Measurements from ENCODE around the gene DOHH.
A peak's percentile ranks its signal among the peaks of the same experiment; 100 is the strongest.

Gene DOHH

DNA sequence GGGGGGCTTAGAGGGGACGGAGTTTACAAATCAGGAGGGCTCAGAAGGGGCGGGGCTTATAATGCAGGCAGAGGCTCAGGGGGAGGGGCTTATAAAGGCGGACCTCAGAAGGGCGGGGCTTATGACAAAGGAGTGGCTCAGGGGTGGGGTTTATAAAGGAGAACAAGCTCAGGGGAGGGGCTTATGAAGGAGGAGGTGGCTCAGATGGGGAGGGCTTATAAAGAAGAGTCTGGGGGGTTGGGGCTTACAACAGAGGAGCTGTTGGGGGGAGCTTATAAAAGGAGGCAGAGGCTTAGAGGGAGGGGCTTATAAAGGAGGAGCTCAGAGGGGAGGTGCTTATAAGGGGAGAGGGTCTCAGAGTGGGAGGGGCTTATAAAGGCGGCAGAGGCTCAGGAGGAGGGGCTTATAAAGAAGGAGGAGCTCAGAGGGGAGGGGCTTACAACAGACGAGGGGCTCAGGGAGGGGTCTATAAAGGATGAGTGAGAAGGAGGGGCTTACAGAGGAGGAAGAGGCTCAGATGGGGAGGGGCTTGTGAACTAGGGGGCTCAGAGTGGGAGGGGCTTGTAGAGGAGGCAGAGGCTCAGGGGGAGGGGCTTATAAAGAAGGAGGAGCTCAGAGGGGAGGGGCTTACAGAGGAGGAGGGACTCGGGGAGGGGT, 21.2 kb downstream of the DOHH start:
- DNase-seq, result peak in 3 of 51 donors; percentile 9 to 19 (median 14)

DNA sequence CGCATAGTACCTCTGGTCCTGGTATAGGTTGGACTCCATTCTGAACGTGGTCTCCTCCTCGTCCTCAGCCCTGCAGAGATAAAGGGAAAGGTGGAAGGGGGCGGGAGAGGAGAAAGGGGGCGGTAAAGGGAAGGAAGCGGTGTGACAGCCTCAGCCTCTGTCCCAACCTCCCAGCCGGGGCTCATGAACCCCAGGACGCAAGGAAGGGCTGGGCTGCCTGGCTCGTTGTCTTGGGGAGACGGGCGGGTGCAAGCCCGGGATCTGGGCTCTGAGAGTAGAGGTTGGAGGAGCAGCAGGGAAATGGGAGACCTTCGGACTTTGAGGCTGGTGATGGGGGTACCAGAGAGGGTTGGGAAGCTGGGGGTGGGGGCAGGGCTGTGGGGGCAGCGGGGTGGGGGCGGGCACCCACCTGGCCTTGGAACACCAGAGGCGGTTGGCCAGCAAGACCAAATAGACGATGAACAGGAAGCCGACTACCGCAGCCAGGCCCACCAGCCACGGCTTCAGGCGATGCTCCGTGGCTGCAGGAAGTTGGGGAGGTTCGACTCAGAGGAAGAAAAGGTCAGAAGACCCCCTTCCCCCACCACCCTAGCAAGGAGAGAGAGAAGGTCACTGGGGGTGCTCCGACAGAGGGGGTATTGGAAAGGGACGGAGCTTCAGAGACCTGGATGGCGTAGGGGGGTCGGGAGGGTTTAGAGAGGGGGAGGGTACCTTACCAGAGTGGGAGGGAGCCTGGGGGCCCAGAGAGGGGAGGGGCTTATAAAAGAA, 21.9 kb downstream of the DOHH start:
- DNase-seq, result no peak

DNA sequence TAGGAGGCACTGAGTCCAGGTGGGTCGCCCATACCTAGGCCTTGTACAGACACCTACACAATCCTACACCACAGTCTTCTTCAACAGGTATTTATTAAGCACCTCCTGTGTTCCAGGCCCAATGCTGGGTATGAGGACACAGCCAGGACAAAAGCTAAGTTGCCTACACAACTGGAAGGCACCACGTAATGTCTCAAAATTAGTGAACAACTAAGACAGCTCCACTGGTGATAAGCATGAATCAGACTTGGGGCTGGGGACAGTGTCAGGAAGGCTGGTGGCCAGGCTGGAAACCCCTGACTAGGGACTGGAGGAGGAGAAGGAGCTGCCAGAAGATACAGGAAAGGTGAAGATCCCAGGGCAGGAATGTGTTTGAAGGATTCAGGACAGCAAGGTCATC, 22.5 kb downstream of the DOHH start:
- DNase-seq, result no peak

DNA sequence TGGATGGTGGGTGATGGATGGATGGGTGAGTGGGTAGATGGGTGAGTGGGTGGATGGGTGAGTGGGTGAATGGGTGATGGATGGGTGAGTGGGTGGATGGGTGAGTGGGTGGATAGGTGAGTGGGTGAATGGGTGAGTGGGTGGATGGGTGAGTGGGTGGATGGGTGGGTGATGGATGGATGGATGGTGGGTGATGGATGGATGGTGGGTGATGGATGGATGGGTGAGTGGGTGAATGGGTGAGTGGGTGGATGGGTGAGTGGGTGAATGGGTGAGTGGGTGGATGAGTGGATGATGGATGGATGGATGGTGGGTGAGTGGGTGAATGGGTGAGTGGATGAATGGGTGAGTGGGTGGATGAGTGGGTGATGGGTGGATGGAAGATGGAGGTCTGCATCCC, 23.0 kb downstream of the DOHH start:
- DNase-seq, result no peak

DNA sequence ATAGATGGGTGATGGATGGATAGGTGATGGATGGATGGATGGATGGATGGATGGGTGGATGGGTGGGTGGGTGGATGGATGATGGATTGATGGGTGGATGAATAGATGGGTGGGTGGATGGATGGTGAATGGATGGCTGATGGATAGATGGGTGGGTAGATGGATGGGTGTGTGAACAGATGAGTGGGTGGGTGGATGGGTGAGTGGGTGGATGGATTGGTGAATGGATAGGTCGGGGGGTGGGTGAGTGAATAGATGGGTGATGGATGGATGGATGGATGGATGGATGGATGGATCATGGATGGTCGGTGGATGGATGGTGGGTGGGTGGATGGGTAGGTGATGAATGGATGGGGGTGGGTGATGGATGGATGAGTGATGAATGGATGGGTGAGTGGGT, 23.6 kb downstream of the DOHH start:
- no peak for DNase-seq

DNA sequence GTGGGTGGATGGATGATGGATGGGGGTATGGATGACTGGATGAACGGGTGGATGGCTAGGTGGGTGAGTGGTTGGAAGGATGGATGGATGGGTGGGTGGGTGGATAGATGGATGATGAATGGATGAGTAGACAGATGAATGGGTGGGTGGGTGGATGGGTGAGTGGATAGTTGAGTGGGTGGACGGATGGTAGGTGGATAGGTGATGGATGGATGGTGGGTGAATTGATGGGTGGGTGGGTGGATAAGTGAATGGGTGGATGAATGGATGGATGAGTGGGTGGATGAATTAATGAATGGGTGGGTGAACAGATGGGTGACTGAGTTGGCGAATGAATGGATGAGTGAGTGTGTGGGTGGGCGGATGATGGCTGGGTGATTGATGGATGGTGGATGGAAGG, 25.0 kb downstream of the DOHH start:
- no peak for DNase-seq

DNA sequence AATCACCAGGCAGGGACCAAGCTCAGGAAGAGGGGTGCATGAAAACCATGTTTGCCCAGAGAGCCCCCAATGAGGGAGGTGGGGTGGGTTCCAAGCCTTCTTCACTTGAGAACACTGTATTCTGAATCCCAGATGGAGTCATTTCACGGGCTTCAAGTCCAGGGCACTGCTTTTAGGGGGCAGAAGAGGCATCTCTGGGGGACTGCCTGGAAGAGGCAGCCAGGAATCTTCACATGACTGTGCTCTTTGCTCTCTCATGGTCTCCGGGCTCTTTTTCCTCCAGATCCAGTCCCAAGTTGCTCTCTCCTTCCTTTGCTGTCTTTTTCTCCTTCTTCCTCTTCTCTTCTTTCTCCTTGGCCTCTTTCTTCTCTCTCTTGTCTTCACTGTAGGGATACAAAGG, 25.9 kb downstream of the DOHH start:
- no peak for DNase-seq

DNA sequence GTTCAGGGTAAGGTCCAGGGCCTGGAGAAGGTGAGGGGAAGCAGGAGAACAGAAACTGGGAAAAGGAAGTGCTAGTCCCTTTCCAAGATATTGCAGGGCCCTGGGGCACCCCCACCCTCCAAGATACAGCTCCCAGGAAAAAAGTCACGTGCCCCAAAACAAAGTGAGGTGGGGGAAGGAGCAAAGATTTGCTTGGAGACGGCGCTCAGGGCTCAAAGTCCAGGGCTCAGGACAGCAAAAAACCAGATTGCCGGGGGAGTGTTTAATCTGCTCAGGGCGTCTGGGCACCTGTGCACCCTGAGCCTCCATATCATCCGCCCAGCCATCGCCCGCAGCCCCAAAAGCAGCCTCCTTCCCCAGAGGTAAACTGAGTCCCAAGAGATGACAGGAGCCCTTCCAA, 26.5 kb downstream of the DOHH start:
- no peak for DNase-seq

DNA sequence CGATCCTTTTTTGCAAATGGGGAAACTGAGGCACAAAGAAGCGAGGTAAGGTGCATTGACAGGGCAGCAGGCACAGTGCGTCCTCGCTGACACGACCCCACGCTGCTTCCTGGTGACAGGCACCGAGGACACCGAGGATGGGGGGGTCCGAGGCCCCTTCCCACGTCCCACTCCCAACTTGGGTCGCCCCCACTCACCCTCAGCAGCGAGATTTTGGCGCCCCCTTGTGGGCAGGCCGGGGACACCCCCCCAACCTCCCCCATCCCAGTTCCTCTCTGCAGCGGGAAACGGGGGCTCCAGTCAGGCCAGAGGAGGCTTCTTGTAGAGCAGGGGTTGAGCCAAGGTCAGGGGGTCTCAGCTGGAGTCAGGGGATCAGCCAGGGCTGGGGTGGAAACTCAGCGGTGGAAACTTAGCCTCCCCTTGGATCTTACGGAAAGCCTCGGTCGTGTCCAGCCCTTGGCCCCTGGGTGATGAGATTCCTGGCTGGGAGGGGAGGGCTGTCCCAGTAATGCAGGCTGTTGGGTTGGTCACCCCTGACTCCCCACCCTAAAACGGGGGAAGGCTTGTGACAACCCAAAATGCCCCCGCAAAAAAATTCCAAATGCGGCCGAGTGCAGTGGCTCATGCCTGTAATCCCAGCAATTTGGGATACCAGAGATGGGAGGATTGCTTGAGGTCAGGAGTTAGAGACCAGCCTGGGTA, 28.4 kb downstream of the DOHH start:
- peak in 21 of 51 donors; percentile 2 to 55 (median 18) for DNase-seq

DNA sequence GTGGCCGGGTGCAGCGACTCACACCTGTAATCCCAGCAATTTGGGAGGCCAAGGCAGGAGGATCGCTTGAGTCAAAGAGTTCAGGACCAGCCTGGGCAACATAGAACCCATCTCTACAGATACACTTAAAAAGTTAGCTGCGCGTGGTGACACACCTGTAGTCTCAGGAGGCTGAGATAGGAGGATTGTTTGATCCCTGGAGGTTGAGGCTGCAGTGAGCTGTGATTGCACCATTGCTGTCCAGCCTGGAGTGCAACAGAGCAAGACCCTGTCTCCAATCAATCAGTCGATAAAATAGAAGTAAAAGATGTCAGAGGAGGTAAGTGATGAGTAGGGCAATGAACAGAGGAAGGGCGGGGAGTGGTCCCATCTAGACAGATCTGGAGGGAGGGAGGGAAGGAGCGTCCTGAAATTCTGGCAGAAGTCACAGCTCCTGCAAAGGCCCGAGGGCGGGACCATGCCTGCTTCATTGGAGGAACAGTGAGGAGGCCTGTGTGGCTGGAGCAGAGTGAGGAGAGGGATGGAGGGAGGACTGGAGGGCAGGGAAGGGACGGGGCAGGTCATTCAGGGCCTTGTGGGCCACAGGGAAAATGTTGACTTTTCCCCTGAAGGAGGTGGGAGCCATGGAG, 29.9 kb downstream of the DOHH start:
- DNase-seq, result no peak

DNA sequence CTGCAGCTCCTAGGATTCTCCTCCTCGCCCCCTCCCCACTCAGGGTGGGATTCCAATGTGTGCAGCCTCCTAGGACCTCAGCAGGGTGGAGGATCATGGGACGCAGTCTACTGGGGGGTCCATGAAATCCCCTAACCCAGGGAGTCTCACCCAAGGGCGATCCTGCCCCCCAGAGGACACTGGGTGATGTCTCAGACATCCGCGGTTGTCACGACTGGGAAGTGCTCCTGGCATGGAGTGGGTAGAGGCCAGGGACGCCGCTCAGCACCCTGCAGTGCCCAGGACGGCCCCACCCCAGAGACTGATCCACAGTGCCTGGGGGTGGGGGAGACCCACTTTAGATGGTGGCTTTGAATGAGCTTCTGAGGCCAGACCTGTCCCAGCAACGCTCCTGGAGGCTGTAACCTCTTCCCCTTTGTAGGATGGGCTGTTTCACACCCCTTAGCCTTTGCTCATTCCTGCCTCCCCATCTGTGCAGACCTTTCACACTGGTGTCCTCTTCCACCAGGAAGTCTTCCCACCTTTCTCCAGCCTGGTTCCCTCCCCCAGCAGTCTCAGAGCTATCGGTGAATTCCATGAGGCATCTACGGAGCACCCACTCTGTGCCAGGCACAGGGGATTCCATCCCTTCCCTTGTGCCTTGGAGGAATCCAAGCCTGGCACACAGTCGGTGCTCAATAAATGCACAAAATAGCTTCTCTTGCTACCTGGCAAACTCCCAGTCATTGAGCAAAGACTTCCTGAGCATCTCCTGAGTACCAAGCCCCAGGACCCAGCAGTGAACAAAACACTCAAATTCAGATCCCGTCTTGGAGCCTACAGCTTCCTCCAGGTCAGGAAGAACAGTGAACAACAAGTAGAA, 30.6 kb downstream of the DOHH start:
- DNase-seq, result peak in 1 of 51 donors; percentile 26

DNA sequence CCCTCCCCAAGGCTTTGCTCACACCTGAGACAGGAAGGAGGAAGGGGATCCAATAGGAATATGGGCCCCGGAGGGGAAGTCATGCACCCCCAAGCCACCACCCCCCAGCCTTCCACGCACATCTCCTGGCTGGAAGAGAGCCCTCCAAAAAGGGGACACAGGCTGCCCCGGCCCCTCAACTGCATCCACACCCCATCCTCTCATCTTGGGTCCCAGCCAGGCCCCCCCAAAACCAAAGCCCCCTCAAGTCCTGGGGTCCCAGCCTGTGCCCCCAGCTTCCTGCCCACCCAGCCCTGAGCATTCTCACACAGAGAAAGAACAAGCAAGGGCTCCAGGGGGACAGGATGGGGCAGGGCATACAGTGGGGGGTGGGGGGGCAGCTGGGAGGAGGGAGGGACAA, 32.3 kb downstream of the DOHH start:
- no peak for DNase-seq

DNA sequence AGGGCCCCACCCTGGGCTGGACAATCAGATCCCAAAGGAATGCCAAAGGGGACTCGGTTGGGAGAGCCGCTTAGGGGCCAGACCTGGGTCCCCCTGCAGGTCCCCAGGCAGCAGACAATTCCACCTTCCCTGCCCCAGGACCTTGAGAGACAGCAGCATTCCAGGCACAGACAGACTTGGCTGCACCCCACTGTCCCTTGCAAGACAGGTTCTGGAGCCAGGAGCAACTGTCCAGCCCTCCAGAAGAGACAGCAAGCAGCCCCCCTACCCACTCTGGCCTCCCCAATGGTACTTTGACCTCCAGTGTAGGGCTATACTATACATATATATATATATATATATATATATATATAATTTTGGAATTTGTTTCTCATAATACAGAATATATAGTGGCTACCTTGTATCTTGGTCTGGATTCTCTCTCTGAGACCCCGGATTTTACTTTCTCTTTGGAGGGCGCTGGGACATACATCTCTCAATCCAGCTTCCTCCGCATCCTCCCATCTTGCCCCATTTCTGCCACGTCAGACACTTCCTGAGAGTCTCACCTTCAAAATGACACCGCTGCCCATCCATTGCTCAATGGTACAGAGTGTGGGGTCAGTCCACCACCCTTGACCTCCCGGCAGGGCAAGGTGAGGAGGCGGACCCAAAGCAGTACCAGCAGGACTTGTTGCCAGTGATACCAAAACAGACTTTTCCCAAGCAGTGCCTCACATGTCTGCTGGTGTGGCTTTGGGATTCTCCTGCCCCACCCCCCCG, 32.9 kb downstream of the DOHH start:
- no peak for DNase-seq

DNA sequence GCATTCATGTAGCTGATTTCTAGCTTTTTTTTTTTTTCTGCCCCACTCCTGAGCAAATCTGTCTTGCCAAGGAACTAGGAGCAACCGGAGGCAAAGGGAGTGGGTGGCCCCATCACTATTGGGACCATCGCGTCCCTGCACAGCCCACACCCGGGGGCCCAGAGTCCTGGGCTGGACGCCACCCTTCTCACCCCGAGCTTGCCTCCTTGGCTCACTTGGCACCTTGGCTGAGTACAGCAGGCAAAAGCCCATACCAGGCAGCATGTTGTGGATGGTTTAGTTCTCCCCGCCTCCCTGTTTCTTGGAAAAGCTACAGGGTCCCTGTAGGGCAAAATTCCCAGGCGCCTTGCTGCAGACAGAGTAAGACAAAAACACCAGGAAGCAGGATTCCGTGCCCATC, 33.8 kb downstream of the DOHH start:
- DNase-seq, result peak in 29 of 51 donors; percentile 3 to 74 (median 38)

DNA sequence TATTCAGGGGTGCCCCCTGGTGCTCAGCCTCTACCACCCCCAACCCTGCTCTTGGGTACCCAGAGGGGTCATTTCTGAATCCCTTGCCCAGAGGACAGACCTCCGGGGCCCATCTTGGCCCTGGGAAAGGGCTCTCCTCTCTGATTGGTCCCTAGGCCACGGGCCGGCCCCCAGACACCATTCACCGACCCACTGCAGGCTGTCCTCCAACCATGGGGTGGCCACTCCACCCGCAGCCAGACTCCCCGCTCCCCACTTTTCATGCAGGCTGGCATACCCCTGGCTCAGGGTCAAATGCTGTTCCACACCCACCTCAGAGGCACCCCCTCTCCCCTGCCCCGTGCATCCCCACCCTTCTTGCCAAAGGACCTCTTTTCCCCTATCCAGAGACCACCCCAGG, 34.9 kb downstream of the DOHH start:
- DNase-seq, result no peak

DNA sequence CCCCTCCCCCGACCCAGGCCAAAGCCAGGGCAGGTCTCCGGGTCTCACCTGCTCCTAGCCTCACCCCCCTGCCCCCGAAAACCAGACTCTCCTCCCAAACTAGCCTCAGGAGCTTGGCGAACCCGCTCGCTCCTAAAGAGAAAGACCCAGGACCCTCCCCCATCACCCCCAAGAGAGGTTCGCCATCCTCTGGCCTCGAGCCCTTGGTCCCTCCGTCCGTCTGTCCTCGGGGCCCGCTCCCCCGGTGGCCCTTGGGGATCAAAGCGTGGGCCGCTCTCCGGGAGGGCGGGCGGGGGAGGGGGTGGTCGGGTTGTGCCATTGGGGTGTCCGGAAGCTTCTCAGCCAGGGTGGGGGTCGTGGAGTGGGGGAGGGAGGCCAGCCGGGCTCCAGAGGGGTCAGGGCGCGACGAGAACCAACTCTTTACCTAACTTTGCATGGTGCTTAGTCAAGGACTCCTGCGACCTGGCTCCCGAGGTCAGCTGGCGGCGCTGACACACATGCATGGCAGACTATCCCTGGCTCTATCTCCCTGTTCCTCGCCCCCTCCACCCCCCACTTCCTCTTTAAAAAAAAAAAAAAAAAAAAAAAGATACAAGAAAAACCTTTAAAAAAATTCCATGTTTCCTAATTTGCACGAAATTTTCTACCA, 35.8 kb downstream of the DOHH start:
- no peak for DNase-seq

DNA sequence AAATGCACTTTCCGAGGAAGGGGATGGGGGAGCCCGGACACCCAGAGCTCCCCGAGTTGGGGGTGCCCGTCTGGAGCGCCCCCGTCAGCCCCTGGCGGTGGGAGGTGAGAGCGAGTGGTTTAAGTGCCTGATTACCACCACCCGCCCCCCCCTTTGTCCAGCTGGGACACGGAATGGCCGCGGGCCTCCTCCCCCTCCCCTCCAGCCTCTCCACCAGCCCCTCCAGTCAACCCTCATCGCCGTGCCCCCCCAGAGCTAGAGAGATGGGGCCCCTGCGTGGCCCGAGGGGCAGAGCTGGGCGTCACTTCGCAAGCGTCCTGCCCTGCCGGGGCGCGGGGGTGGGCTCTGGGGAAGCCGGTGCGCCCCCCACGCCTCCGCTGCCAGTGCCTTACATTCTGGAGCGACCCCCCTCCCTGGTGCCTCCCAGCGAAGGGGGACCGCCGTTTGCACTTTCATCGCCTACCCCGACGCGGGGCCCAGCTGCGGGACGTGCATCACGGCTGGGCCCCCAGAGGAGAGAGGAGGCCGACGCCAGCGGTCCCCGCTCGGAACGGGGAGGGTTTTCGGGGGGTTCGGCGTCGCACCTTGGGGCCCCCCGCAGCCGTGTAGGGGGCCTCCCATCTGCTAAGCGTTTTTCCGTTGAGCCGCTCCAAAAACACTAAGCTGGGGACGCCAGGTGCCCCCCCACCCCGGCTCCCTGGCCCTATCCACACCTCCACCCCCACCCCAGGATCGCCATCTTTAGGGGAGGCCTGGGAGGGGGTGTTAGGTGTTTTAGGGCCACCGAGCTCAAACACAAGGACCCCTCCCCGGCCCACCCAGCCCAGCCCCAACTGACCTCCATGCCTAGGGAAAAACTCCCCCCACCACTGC, 36.5 kb downstream of the DOHH start:
- no peak for DNase-seq

DNA sequence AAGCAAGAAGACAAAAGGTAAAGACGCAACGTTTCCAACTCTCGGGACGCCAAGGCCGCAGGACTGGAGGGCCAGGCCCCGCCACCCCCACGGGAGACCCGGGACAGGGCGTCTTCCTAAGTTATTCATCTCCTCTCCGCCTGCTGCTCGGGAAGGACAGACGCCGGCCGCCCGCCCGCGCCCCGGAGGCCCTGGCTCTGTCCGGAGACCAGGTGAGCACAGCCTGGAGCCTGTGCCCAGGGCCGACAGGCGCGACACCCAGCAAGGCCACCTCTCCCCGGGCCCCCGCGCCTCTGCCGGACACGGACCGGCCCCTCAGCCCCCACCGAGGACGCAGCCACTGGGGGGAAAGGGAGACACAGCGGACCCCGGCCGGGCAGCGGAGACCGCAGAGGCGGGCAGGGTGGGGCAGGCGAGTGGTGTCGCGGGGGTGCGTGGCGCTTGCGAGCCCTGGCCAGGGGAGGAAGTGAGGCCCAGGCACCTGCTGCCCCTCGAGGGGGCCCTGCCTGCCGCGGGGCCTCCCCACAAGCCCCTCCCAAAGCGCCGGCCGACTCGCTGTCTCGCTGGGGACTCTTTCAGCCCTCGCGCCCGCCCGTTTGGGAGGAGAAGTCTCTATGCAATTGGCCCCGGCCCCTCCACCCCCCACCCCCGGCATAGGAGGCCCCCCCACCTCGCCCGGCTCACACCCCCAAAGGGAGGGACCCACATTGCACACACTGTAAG, 37.3 kb downstream of the DOHH start:
- no peak for DNase-seq
